Smooth muscle cell (in vitro differentiated cells): ENCODE measurements around the gene OR52N2. TPM values are rescaled to one million over a fixed set of nuclear protein-coding genes. Genes with fewer than 3 reads are reported as not detected.

ENCODE experiments used
- DNase-seq: peaks from one replicate; lab custom pipeline; 2025; ENCODE audit not compliant: unreplicated experiment; lab: John Stamatoyannopoulos, UW
- H2AFZ ChIP-seq: fragments of 200-600 bp; sonication (generic); 2 replicates; pipeline ENCODE4 v1.6.0; 2016; ENCODE audit warnings: antibody characterized with exemption, low read depth, mild to moderate bottlenecking
- H3F3A ChIP-seq: fragments of 200-600 bp; sonication (generic); 2 replicates; pipeline ENCODE4 v1.6.0; 2017; ENCODE audit warnings: antibody characterized with exemption, low read depth
- H3K27ac ChIP-seq: fragments of 200-600 bp; sonication (generic); 2 replicates; pipeline ENCODE4 v1.5.1; 2016; ENCODE audit warnings: low read depth, mild to moderate bottlenecking
- H3K27me3 ChIP-seq: fragments of 200-600 bp; sonication (generic); 2 replicates; pipeline ENCODE4 v1.6.1; 2016; ENCODE audit warnings: low read depth, mild to moderate bottlenecking
- H3K36me3 ChIP-seq: fragments of 200-600 bp; sonication (generic); 2 replicates; pipeline ENCODE4 v1.5.1; 2016; ENCODE audit warnings: low read depth
- H3K4me1 ChIP-seq: fragments of 200-600 bp; sonication (generic); 2 replicates; pipeline ENCODE4 v1.5.1; 2016; ENCODE audit warnings: low read depth
- H3K4me2 ChIP-seq: fragments of 200-600 bp; sonication (generic); 2 replicates; pipeline ENCODE4 v1.6.0; 2016; ENCODE audit warnings: mild to moderate bottlenecking
- H3K4me3 ChIP-seq: fragments of 200-600 bp; sonication (generic); 2 replicates; pipeline ENCODE4 v1.5.1; 2016; ENCODE audit warnings: mild to moderate bottlenecking
- H3K79me2 ChIP-seq: fragments of 200-600 bp; sonication (generic); 2 replicates; pipeline ENCODE4 v1.6.0; 2016; ENCODE audit warnings: low read depth, mild to moderate bottlenecking
- H3K9ac ChIP-seq: fragments of 200-600 bp; sonication (generic); 2 replicates; pipeline ENCODE4 v1.6.0; 2016; ENCODE audit warnings: low read depth
- H3K9me3 ChIP-seq: fragments of 200-600 bp; sonication (generic); replicated peaks from 2 replicates; pipeline ENCODE4 v1.5.1; 2016; ENCODE audit warnings: low read depth
- H4K20me1 ChIP-seq: fragments of 200-600 bp; sonication (generic); 2 replicates; pipeline ENCODE4 v1.6.0; 2016; ENCODE audit warnings: low read depth
- WGBS: methylation state at CpG from one replicate; pipeline ENCODE4 v1.1.7; 2016; ENCODE audit warnings: low lambda C conversion rate; 5-methylcytosine and 5-hydroxymethylcytosine counted together
- polyA plus RNA-seq: library from polyadenylated mRNA; unstranded; fragments of >200 nt; fragmentation: Nextera tagmentation; extraction: Ambion mirVana; gene quantifications from 2 replicates; pipeline ENCODE4 v1.2.1, GENCODE V29; 2016
- total RNA-seq: library from RNA; depleted of rRNA; stranded (reverse); fragments of >200 nt; gene quantifications from 2 replicates; pipeline ENCODE4 v1.2.3, GENCODE V29; 2014
- TF ChIP-seq, protein P1 (sequence below): fragments of 200-600 bp; sonication (generic); IDR thresholded peaks from 2 replicates; pipeline ENCODE4 v1.5.1; 2017; ENCODE audit warnings: borderline replicate concordance, mild to moderate bottlenecking, antibody characterized with exemption; ENCODE audit not compliant: insufficient read depth, poor library complexity, severe bottlenecking

The OR52N2 gene
- total RNA-seq (not detected in 2 replicates), polyA plus RNA-seq (not detected in 2 replicates)

DNA sequence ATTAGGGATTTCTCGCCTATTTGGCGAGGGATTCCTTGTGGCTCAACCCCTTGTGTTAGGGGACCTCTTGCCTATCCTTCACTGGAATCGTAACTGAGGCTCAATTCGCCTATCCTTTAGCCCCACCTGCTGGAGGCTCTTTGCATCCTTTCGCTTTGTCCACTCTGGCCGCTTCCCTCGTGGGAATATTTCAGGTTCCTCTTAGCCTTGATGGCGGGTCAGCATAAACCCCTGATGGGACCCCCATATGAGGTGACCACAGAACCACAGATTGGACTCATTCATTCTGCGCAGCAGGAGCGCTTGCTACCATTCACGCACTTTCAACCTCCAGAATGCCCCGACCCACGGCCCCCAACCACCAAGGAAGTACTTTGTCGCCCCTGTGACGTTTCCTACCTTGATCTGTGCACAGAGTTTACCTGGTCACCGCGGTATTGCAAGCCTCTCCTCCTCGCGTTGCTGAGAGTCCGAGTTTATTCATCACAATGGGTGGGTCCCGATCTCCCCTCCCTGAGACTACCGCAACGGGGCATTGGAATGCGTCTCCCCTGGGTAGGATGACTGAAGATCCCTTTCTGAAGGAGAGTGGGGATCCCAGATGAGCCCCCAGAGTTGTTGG, at the start of gene OR52N2:
Gene OR52N2 (plus strand): TSS at position 425 of the 622 bp plus-strand sequence. CDS start 11,412 bp downstream, outside the sequence.
- whole genome bisulfite sequencing, result 7% methylated on average over 24 of the region's 24 CpGs

DNA sequence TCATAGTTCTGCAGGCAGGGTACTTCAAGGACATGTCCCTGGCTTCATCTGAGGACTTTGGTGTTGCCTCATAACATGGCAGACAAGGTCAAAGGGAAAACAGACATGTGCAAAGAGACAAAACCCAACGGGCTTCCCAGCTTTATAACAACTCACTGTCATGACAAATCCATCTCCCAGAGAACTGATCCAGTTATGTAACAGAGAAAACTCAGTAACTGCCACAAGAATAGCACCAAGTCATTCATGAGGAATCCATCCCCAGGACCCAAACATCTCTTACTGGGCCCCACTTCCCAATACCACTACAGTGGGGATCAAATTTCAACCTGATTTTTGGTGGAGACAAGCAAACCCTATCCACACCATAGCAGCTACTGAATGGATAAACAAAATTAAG, 41.7 kb upstream of the OR52N2 start:
- TF ChIP-seq, protein P1, sequence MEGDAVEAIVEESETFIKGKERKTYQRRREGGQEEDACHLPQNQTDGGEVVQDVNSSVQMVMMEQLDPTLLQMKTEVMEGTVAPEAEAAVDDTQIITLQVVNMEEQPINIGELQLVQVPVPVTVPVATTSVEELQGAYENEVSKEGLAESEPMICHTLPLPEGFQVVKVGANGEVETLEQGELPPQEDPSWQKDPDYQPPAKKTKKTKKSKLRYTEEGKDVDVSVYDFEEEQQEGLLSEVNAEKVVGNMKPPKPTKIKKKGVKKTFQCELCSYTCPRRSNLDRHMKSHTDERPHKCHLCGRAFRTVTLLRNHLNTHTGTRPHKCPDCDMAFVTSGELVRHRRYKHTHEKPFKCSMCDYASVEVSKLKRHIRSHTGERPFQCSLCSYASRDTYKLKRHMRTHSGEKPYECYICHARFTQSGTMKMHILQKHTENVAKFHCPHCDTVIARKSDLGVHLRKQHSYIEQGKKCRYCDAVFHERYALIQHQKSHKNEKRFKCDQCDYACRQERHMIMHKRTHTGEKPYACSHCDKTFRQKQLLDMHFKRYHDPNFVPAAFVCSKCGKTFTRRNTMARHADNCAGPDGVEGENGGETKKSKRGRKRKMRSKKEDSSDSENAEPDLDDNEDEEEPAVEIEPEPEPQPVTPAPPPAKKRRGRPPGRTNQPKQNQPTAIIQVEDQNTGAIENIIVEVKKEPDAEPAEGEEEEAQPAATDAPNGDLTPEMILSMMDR, result no peak
- no peaks in the 10 kb centered on the region for H3K9me3 ChIP-seq
- no peaks in the 10 kb centered on the region for H3K79me2 ChIP-seq
- H3K27me3 ChIP-seq, result no peaks in the 10 kb centered on the region
- no peaks in the 10 kb centered on the region for H4K20me1 ChIP-seq
- H2AFZ ChIP-seq, result no peak overlapping the region
- no peak overlapping the region for H3K9ac ChIP-seq
- no peaks in the 10 kb centered on the region for H3K4me1 ChIP-seq
- no peak for DNase-seq
- WGBS, result 80% methylated on average over 1 of the region's 1 CpG
- H3F3A ChIP-seq, result no peaks in the 10 kb centered on the region
- H3K4me2 ChIP-seq, result no peak overlapping the region
- no peak overlapping the region for H3K4me3 ChIP-seq
- H3K27ac ChIP-seq, result no peak overlapping the region
- no peaks in the 10 kb centered on the region for H3K36me3 ChIP-seq

More for the DNA sequence above, at the start of gene OR52N2:
- peak; percentile 24 for DNase-seq
- Histone ChIP-seq H3K9me3 (no peaks in the 10 kb centered on the region), H3K27ac (no peak within 1 kb of the TSS), H3K9ac (peak within 1 kb of the TSS; percentile 29), H3F3A (no peaks in the 10 kb centered on the region), H3K27me3 (peaks cover 2% of the 10 kb centered on the region), H3K36me3 (no peaks in the 10 kb centered on the region), H4K20me1 (no peaks in the 10 kb centered on the region), H3K79me2 (no peaks in the 10 kb centered on the region), H3K4me2 (peak within 1 kb of the TSS; percentile 90), H3K4me1 (no peaks in the 10 kb centered on the region), H2AFZ (peak within 1 kb of the TSS; percentile 96), H3K4me3 (peak within 1 kb of the TSS; percentile 64)
- TF ChIP-seq, protein P1, result peak; percentile 93

DNA sequence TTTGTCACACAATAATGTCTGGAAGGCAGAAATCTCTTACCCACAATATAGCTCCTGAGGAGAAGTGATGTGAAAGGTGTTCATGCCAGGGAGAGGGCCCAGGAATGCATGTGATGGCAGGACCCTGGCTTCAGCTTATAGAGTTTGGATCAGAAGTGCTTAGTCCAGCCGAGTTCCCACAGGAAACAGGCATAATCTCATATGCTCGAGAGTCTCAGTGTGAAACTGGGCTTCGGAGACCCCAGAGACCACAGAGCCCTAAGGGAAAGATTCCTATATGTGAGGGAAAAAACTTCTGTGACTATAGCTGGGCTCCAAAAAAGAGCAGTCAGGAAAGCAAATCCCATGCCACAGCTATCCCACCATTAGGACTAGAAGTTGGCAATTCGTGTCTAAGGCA, 25.5 kb upstream of the OR52N2 start, which contains the start of gene OR52N5:
Gene OR52N5 (minus strand): TSS at position 101 of the 400 bp plus-strand sequence. CDS start 4,721 bp downstream, outside the sequence.
- Histone ChIP-seq H3K27me3 (no peaks in the 10 kb centered on the region), H3K36me3 (no peaks in the 10 kb centered on the region), H3K27ac (no peak within 1 kb of the TSS), H3K4me2 (no peak within 1 kb of the TSS), H4K20me1 (no peaks in the 10 kb centered on the region), H3K4me3 (no peak within 1 kb of the TSS), H3K79me2 (no peaks in the 10 kb centered on the region), H3K9ac (no peak within 1 kb of the TSS), H3K9me3 (no peaks in the 10 kb centered on the region), H2AFZ (no peak within 1 kb of the TSS), H3F3A (no peaks in the 10 kb centered on the region), H3K4me1 (no peaks in the 10 kb centered on the region)
- no peak for DNase-seq
- WGBS, result 55% methylated on average over 4 of the region's 4 CpGs
- TF ChIP-seq, protein P1, result no peak

DNA sequence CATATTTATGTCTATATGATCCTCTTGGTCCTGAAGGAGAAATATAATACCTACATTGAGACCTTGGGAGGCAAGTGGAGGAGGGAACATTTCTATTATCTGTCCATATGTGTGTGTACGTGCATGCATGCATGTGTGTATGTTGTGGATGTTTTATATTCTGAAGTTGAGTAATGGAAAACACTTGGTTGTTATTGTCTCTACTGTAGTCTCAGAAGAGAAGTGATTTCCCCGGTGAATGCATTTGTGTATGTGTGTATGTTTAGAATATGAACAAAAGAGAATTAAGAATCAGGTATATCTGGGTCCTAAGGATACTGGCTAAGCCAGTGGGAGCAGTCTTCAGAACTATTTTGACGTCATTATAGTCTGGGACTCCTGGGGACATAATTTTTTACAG, 17.6 kb upstream of the OR52N2 start, which contains the start of gene OR52N1:
Gene OR52N1 (minus strand): TSS at position 101 of the 400 bp plus-strand sequence. CDS start 2,449 bp downstream, outside the sequence.
- Histone ChIP-seq H3K9ac (no peak within 1 kb of the TSS), H3K9me3 (no peaks in the 10 kb centered on the region), H3K36me3 (no peaks in the 10 kb centered on the region), H3K4me3 (no peak within 1 kb of the TSS), H3K27me3 (no peaks in the 10 kb centered on the region), H3F3A (no peaks in the 10 kb centered on the region), H3K4me1 (no peaks in the 10 kb centered on the region), H3K4me2 (no peak within 1 kb of the TSS), H4K20me1 (no peaks in the 10 kb centered on the region), H2AFZ (no peak within 1 kb of the TSS), H3K79me2 (no peaks in the 10 kb centered on the region), H3K27ac (no peak within 1 kb of the TSS)
- 81% methylated on average over 3 of the region's 3 CpGs for WGBS
- DNase-seq, result no peak
- TF ChIP-seq, protein P1, result no peak
